ENCODE measurements around the gene ZNF780B.

The ZNF780B gene

DNA sequence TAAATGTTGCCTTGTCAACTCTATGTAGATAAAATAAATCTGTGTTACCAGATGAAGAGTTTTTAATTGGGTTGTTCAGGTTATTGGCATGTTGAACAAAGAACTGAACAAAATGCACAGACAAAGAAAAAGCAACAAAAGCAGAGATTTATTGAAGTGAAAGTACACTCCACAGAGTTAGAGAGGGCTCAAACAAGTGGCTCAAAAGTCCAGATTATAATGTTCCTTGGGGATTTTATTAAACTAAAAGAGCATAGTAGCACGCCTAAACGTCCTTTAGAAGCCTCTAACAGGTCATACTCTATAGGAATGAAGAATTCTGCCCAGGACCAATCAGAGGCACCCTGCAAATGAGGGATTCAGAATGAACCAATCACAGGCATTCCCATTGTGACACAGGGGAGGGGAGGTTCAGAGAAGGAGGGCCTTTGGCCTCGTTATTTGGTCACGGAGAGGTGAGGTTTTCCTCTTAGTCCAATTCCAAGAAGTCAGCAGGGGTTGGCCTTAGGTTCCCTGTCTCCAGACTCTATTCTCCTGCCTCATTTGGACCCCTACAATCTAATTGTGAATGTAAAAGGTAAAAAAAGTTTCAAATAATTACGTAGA lies 72.2 kb downstream of the ZNF780B start:
- Histone ChIP-seq H3K27me3 (ENCODE audit: control insufficient read depth in 1 of 2, insufficient read depth in 2 of 2, low read length in 2 of 2) (no peaks in the 10 kb centered on the region), H3K4me1 (ENCODE audit: control insufficient read depth, insufficient read depth, low read length) (no peaks in the 10 kb centered on the region), H3K9ac (ENCODE audit: low read length in 2 of 2) (no peak overlapping the region), H3K27ac (ENCODE audit: low read length) (no peak overlapping the region), H3K4me3 (ENCODE audit: low read length in 2 of 2) (no peak overlapping the region), H3K9me3 (ENCODE audit: control insufficient read depth in 2 of 2, low read length in 2 of 2) (peaks cover 0 to 6% of the 10 kb centered on the region in 2 donors), H3K36me3 (ENCODE audit: control insufficient read depth in 2 of 2, insufficient read depth in 2 of 2, low read length in 2 of 2) (peaks cover 20 to 26% of the 10 kb centered on the region in 2 donors)

- no peaks in the 10 kb centered on the region for H3K4me1 ChIP-seq (ENCODE audit: control insufficient read depth, insufficient read depth, low read length)
- no peaks in the 10 kb centered on the region for H3K27me3 ChIP-seq (ENCODE audit: control insufficient read depth in 1 of 2, insufficient read depth in 2 of 2, low read length in 2 of 2)
Measured at GRCh38 chr19:39982883-39983282, 73.1 kb downstream of the ZNF780B start.

More at GRCh38 chr19:39982883-39983282, 73.1 kb downstream of the ZNF780B start:
- Histone ChIP-seq H3K9me3 (ENCODE audit: control insufficient read depth in 2 of 2, low read length in 2 of 2) (peaks cover 0 to 6% of the 10 kb centered on the region in 2 donors), H3K36me3 (ENCODE audit: control insufficient read depth in 2 of 2, insufficient read depth in 2 of 2, low read length in 2 of 2) (peaks cover 28 to 35% of the 10 kb centered on the region in 2 donors), H3K4me3 (ENCODE audit: low read length in 2 of 2) (no peak overlapping the region), H3K27ac (ENCODE audit: low read length) (no peak overlapping the region), H3K9ac (ENCODE audit: low read length in 2 of 2) (no peak overlapping the region)

Measured in stomach smooth muscle (tissue), 2 donors.